CD4-positive, alpha-beta T cell (primary cell): ENCODE data around the gene USF2. TPM values are rescaled to one million over a fixed set of nuclear protein-coding genes. Genes with fewer than 3 reads are reported as not detected.

ENCODE experiments used
- ATAC-seq: fragments of 200-7000 bp; cut with Tn5 transposase; one replicate; pipeline ENCODE4 v1.10.0; 2022; ENCODE audit warnings: mild to moderate bottlenecking; ENCODE audit not compliant: poor library complexity
- CTCF ChIA-PET: fragments of 350-600 bp; sonication (Branson Sonifier 250); formaldehyde crosslinking; loops from one replicate; lab custom pipeline; 2021; ENCODE audit warnings: antibody characterized with exemption, inconsistent platforms; lab: Charles Lee
- POLR2A ChIA-PET: fragments of 350-600 bp; sonication (Branson Sonifier 250); formaldehyde crosslinking; loops from one replicate; lab custom pipeline; 2021; ENCODE audit warnings: antibody characterized with exemption, inconsistent platforms; lab: Charles Lee
- DNase-seq, 14 experiments: peaks; one replicate each; pipeline ENCODE4 v3.0.0-alpha.2; 2013 to 2020; ENCODE audit warnings: mixed read lengths in 2 of 14
- H3K27ac ChIP-seq, 2 donors: one replicate each; pipeline versions ENCODE4 v1.5.1 to v1.7.0; 2013; ENCODE audit warnings: low read length in 2 of 2, low read depth in 1 of 2, mild to moderate bottlenecking in 1 of 2
- H3K27me3 ChIP-seq, 2 experiments: 1 replicate in 1 of 2; 2 replicates in 1 of 2; pipeline versions ENCODE4 v1.6.1 to v1.7.0; 2013; ENCODE audit warnings: low read length in 2 of 2, control low read depth in 1 of 2, mild to moderate bottlenecking in 1 of 2, moderate library complexity in 1 of 2; ENCODE audit not compliant: insufficient read depth in 2 of 2, control insufficient read depth in 1 of 2
- H3K36me3 ChIP-seq: one replicate; pipeline ENCODE4 v1.6.1; 2013; ENCODE audit warnings: low read length, control low read depth; ENCODE audit not compliant: insufficient read depth
- H3K4me1 ChIP-seq: one replicate; pipeline ENCODE4 v1.6.1; 2013; ENCODE audit warnings: low read length, control low read depth; ENCODE audit not compliant: insufficient read depth
- H3K4me3 ChIP-seq: one replicate; pipeline ENCODE4 v1.5.1; 2013; ENCODE audit warnings: mild to moderate bottlenecking, low read length, moderate library complexity
- H3K9me3 ChIP-seq, 2 experiments: 1 replicate in 1 of 2; 2 replicates in 1 of 2; pipeline versions ENCODE4 v1.6.1 to v1.7.0; 2013; ENCODE audit warnings: low read length in 2 of 2, mild to moderate bottlenecking in 2 of 2, control low read depth in 1 of 2, moderate library complexity in 1 of 2; ENCODE audit not compliant: control insufficient read depth in 1 of 2, insufficient read depth in 1 of 2
- H3K27ac Mint-ChIP-seq: one replicate; pipeline ENCODE4 v1.8.0; 2020; ENCODE audit warnings: mixed read lengths
- H3K27me3 Mint-ChIP-seq: one replicate; pipeline ENCODE4 v1.8.0; 2021; ENCODE audit warnings: mixed read lengths
- H3K36me3 Mint-ChIP-seq: one replicate; pipeline ENCODE4 v1.8.0; 2021; ENCODE audit warnings: low read depth, mixed read lengths
- H3K4me1 Mint-ChIP-seq: one replicate; pipeline ENCODE4 v1.8.0; 2021; ENCODE audit warnings: low read depth, mixed read lengths
- H3K4me3 Mint-ChIP-seq: one replicate; pipeline ENCODE4 v1.8.0; 2020; ENCODE audit warnings: mild to moderate bottlenecking, mixed read lengths
- H3K9me3 Mint-ChIP-seq: one replicate; pipeline ENCODE4 v1.8.0; 2020; ENCODE audit warnings: mixed read lengths
- intact Hi-C, 2 experiments: fragments of 100-400 bp; cut with DNase I in 1 of 2; cut with micrococcal nuclease in 1 of 2; formaldehyde crosslinking; loops; one replicate each; pipeline versions ENCODE4 v1.15.1 to v1.9.0; 2023 to 2025; cut with DNase I, micrococcal nuclease
- total RNA-seq, 174 experiments: library from RNA in 2 of 174; stranded (reverse) in 2 of 174; gene quantifications; one replicate each; pipeline ENCODE4 v1.2.3 and lab custom pipeline; 2021 to 2026
- TF ChIP-seq, protein P1 (sequence below): fragments of 200-600 bp; IDR thresholded peaks from one replicate; pipeline ENCODE4 v1.8.0; 2022; ENCODE audit warnings: antibody characterized with exemption, mild to moderate bottlenecking

Gene USF2
- total RNA-seq, 2 experiments from 2014 or later = 335 to 344 TPM

DNA sequence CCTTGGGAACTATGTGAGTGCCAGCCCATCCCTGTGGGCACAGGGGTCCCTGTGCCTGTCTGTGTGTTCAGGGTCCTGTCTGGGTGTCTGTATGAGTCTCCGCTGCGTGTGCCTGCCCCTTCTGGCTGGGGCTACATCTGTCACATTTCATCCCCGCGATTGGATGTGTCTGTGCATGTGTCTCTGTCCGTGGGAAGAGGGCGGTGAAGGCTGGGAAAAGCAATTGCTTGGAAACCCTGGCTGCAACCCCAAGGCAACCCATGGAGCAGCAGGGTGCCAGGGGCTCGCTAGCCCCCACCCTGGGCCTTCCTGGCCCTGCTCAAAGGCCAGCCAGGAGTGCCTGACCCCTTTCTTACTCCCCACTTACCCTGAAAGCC lies 24.6 kb downstream of the USF2 start:
- Histone ChIP-seq H3K36me3 (no peaks in the 10 kb centered on the region), H3K9me3 (no peaks in the 10 kb centered on the region), H3K4me3 (no peak overlapping the region), H3K4me1 (peaks cover 17% of the 10 kb centered on the region), H3K27ac (no peak overlapping the region), H3K27me3 (no peaks in the 10 kb centered on the region)
- H3K27ac Mint-ChIP-seq = no peak overlapping the region
- no peaks in the 10 kb centered on the region for H3K36me3 Mint-ChIP-seq
- no peaks in the 10 kb centered on the region for H3K9me3 Mint-ChIP-seq
- CTCF ChIA-PET = no interaction called here
- no peaks in the 10 kb centered on the region for H3K27me3 Mint-ChIP-seq
- intact Hi-C loops = no loop called here
- H3K4me1 Mint-ChIP-seq = peaks cover 7% of the 10 kb centered on the region
- DNase-seq (no peak), ATAC-seq (no peak)
- POLR2A ChIA-PET = no interaction called here
- no peak overlapping the region for H3K4me3 Mint-ChIP-seq
- TF ChIP-seq, protein P1, sequence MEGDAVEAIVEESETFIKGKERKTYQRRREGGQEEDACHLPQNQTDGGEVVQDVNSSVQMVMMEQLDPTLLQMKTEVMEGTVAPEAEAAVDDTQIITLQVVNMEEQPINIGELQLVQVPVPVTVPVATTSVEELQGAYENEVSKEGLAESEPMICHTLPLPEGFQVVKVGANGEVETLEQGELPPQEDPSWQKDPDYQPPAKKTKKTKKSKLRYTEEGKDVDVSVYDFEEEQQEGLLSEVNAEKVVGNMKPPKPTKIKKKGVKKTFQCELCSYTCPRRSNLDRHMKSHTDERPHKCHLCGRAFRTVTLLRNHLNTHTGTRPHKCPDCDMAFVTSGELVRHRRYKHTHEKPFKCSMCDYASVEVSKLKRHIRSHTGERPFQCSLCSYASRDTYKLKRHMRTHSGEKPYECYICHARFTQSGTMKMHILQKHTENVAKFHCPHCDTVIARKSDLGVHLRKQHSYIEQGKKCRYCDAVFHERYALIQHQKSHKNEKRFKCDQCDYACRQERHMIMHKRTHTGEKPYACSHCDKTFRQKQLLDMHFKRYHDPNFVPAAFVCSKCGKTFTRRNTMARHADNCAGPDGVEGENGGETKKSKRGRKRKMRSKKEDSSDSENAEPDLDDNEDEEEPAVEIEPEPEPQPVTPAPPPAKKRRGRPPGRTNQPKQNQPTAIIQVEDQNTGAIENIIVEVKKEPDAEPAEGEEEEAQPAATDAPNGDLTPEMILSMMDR = no peak

DNA sequence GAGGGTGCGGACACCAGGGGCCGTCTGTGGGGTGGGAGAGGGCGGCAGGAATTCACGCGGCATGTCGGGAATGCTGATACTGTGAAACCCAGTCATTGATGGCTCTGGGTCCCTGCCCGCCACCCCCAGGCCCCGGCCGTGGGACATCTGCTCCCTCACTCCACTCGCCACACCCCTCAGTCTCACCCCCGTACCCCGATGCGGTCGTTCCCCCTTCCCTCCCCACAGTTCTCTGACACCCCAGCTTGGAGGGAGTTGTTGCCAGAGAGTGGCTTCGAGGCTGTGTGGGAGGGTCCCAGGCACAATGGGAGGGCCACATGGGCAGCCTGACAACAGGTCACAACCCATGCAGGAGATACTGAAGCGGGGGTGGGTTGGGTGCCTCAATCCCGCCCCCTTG lies 25.0 kb downstream of the USF2 start:
- Mint-ChIP-seq H3K4me3 (no peak overlapping the region), H3K4me1 (peaks cover 7% of the 10 kb centered on the region)
- POLR2A ChIA-PET = no interaction called here

DNA sequence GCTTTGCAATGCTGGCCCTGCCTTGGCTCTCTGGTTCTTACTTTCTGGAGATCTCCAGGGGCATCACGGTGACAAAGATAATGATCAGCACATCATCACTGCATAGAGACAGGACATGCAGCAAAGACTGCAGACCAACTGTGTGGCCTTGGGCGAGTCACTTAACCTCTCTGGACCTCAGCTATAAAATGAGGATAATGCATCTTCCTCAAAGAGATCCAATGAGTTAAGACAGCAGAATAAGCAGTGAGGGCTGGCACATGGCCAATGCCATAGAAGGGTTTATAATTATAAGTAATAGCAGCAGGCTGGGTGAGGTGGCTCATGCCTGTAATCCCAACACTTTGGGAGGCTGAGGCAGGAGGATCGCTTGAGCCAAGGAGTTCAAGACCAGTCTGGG lies 25.6 kb downstream of the USF2 start:
- ATAC-seq = no peak
- no peak overlapping the region for H3K4me3 Mint-ChIP-seq
- intact Hi-C loops = no loop called here
- no peak overlapping the region for H3K27ac Mint-ChIP-seq
- POLR2A ChIA-PET = no interaction called here
- peaks cover 7% of the 10 kb centered on the region for H3K4me1 Mint-ChIP-seq
- H3K36me3 Mint-ChIP-seq = no peaks in the 10 kb centered on the region
- no peaks in the 10 kb centered on the region for H3K36me3 ChIP-seq
- no peak overlapping the region for H3K4me3 ChIP-seq
- H3K9me3 ChIP-seq = no peaks in the 10 kb centered on the region
- no peaks in the 10 kb centered on the region for H3K27me3 Mint-ChIP-seq
- no peaks in the 10 kb centered on the region for H3K27me3 ChIP-seq
- TF ChIP-seq, protein P1 = no peak
- DNase-seq = no peak
- CTCF ChIA-PET = no interaction called here
- no peaks in the 10 kb centered on the region for H3K9me3 Mint-ChIP-seq
- peaks cover 17% of the 10 kb centered on the region for H3K4me1 ChIP-seq
- H3K27ac ChIP-seq = no peak overlapping the region

More for the DNA sequence above, 25.0 kb downstream of the USF2 start:
- H3K36me3 Mint-ChIP-seq = no peaks in the 10 kb centered on the region
- Histone ChIP-seq H3K4me1 (peaks cover 17% of the 10 kb centered on the region), H3K27me3 (no peaks in the 10 kb centered on the region), H3K27ac (no peak overlapping the region), H3K36me3 (no peaks in the 10 kb centered on the region), H3K4me3 (no peak overlapping the region), H3K9me3 (no peaks in the 10 kb centered on the region)
- CTCF ChIA-PET = no interaction called here
- no peak overlapping the region for H3K27ac Mint-ChIP-seq
- no peak for DNase-seq
- H3K27me3 Mint-ChIP-seq = no peaks in the 10 kb centered on the region
- intact Hi-C loops = no loop called here
- ATAC-seq = no peak
- TF ChIP-seq, protein P1 = no peak
- no peaks in the 10 kb centered on the region for H3K9me3 Mint-ChIP-seq
